GM19025 (cell line): Measurements from ENCODE around the gene DPH3.

Experiments used
- ATAC-seq: cut with Tn5 transposase; IDR thresholded peaks from one replicate; pipeline ENCODE4 v1.9.1; 2021; ENCODE audit warnings: mild to moderate bottlenecking, low read depth, moderate library complexity; ENCODE audit not compliant: unreplicated experiment

The DPH3 gene

DNA sequence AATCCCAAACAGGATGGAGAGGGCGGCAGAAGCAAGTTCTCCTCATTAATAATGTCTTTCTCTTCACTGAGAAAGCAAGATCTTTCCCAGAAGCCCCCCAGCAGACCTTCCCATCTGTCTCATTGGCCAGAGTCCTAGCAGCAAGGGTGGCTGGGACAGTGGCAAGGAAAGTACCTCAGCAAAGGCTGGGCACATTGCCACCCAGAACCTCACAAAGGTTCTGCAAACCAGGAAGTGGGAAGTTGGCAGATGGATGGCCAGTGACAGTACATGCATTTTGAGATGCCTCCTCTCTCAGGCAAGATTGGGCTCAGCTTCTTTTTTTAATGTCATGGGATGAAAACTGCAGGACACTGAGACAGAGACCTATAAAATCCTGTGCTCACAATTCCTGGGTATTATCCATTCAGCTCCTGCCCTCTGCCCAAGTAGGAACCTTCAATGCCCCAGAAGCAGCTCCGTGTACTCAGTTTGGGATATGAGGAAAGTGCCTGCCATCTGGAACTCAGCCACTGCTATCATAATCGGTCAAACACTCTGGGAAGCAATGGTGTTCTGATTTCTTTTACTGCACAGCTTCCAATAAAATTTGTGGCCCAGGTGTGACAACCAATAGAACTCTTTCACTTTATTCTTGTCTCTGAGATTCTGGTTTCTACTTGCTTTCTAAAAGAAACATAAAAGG lies 25.5 kb downstream of the DPH3 start:
- no peak for ATAC-seq

DNA sequence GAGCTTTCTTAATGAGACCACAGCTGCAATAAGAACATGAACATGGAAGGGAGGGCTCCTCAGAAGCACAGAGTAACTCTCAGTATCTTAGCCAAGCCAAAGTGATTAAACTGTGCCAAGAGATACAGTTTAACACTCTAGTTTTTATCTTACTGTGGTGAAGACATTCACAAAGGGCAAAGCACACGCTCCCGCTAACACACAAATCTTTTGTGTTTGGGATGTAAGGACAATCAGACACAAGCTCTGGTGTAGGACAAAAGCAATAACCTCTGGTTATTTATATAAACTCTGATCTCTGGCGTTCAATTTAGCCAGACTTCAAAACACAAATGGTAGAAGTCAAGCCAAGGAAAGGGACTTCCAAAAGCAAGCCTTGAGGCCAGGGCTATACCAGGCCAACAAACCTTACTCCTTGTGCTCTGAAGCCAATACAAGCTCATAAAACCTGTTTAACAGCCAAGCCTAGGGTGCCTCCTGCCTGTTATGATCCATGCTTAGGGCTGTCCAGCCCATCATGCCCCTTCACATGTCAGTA lies 27.8 kb downstream of the DPH3 start:
- ATAC-seq: no peak

DNA sequence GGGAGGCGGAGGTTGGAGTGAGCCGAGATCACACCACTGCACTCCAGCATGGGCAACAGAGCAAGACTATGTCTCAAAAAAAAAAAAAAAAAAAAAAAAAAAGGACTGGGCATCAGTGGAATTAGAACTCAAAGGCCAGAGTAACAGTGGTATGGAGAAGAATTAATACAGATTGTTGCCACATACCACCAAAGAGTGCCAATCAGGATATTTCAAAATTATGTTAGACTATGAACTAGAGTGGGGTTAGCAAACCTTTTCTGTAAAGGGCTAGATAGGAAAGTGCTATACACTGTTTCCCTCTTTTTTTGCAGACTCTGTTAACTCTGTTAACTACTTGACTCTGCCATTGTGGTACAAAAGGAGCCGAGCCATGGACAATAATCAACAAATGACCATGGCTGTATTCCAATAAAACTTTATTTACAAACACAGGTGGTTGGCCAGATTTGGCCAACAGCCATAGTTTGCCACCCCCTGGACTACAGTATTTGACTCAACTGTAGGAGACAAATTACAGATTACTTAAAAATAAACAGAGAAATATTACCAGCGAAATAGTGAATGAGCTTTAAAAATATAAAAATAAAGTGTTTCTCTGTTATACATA lies 28.6 kb downstream of the DPH3 start:
- ATAC-seq: no peak

- no peak for ATAC-seq
These were observed 30.5 kb downstream of the DPH3 start for GRCh38 chr3:16234281-16234680.

- ATAC-seq: no peak
These were observed 30.9 kb downstream of the DPH3 start for GRCh38 chr3:16233806-16234205.

DNA sequence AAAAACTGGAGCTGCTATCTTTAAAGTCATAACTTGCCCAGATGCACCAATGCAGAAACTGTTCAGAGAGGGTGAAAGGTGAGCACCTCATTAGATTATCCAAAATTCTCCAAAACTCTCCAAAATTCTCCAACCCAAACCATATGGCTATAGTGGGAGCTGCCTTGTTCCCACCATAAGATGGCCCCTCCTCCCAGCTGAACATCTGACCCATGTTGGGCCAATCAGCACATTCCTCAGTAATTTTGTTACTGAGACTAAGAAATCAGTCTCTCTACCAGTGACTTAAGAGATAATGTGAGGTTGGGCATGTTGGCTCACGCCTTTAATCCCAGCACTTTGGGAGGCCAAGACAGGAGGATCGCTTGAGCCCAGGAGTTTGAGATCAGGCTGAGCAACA lies 32.8 kb downstream of the DPH3 start:
- no peak for ATAC-seq

DNA sequence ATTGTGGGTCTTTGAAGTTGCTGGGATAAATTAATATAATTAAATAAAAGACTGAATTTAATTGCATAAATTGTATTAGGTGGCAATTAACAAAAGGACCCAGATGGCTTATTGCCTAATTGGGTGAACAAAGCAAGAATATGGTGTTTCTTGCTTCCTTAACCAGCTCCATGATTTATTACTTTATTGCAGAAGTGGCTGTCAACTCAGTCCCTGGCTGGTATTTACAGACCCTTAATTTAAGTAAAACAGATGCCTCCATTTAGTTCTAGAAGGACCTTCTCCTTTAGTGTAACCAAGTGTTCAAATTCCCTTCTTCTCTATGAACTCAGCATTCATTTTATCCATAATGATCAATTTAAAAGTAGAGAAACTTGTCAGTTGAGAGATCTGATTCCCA lies 35.1 kb downstream of the DPH3 start:
- ATAC-seq: no peak

- ATAC-seq: no peak
These were observed 37.2 kb downstream of the DPH3 start for GRCh38 chr3:16227566-16227965.

- ATAC-seq: no peak
These were observed 40.4 kb downstream of the DPH3 start for GRCh38 chr3:16224325-16224724.

DNA sequence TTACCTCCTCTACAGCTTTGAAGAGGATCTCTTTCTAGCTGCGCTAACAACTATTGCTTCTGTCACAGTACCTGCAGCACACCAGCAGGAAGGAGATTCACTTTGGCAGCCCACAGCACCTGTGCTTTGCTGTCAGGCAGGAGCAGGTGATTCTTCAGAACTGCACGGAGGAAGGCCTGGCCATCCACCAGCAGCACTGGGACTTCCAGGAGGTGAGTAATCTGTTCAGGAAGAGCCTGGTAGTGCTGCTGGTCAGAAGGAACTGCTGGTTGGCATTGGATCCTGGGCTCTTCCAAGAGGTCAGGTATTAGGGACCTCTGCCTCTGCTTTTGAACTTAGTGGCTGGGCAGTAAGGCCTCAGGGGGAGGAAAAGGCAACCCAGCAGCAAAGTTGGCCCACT lies 42.2 kb downstream of the DPH3 start:
- ATAC-seq: no peak

GRCh38 chr3:16221990-16222389 lies 42.8 kb downstream of the DPH3 start:
- no peak for ATAC-seq

GRCh38 chr3:16219777-16220176 lies 45.0 kb downstream of the DPH3 start:
- no peak for ATAC-seq

DNA sequence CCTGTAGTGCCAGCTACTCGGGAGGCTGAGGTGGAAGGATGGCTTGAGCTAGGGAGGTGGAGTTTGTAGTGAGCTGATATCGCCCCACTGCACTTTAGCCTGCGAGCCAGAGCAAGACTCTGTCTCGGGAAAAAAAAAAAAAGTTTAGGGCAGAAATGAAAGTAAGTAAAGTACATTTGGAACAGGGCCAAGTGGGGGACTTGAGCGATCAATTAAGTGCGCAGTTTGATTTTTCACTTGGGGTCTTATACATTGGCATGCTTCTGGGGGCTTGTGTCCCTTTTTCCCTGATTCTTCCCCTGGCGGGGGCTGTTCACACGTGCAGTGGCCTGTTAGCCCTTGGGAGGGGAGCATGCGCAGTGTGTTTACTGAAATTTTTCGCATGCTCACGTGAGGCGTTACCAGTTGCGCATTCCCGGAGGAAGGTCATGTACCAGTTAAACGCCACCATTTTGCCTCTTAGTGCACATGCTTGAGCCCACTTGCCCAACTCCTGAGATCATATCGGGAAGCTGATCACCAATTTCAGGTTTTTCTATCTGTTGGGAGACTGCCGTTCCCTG lies 48.3 kb downstream of the DPH3 start:
- no peak for ATAC-seq

DNA sequence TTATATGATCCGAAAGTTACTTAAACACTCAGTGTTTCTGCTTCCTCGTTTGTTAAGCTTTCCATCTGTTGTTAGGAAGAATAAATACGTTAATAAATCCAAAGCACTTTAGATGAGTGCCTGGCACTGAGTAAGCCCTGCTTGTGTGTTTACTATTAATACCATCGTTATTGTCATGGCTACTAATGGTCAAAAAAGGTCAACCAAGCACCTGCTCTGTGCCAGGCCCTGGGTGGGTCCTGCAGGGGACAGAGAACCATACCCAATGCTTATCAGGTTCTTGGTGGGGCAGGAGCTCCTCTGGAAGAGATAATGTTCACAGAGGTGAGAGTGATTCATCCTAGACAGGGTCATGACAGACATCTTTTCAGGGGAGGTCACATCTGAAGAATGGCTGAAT lies 50.4 kb downstream of the DPH3 start:
- ATAC-seq: no peak

DNA sequence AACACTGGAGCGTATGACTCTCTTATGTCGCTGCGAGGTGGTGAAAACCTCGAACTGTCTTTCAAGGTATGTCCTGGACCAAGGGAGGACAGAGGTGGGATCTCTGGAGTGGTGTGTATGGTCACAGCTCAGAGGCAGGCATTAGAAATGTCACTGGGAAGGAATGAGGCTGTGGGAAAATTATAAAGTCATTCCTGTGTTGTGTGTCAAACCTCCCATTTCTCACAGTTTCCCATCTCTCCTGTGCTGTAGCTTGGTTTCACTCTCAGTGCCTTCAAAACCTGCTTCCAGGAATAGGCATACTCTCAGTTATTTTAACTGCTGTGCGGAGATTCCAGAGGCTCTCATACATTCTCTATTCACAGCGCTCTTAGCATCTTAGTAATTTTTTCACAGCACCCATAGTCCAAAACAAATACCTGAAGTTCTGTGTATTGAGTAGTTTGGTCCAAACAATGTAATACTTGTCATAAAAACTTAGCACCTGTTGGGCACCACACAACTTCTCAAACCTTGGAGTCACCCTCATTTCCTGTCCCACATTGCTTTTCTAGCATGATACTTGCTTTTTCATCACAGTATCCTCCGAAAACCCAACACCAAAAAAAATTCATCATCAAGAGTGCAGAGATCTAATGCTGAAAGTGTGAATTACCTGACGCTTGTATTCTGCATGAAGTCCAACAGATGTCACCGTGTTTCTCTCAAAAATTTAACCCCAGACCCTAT lies 53.4 kb downstream of the DPH3 start:
- ATAC-seq: no peak
